KMS-11 (cell line): Measurements from ENCODE around the gene SULT1A2.
"Not testable (repeated sequence)": the region's sequence is repeated elsewhere in the genome, so short reads cannot be mapped to it uniquely, and the experiment has no call there.

Experiments used
- H2AFZ ChIP-seq: fragments of 200-600 bp; sonication (generic); 2 replicates; pipeline ENCODE4 v1.6.1; 2016; ENCODE audit warnings: antibody characterized with exemption, mixed run types, low read depth
- H3K27ac ChIP-seq: fragments of 200-600 bp; sonication (generic); 2 replicates; pipeline ENCODE4 v1.6.1; 2016; ENCODE audit warnings: mild to moderate bottlenecking, mixed run types
- H3K27me3 ChIP-seq: fragments of 200-600 bp; sonication (generic); 2 replicates; pipeline ENCODE4 v1.6.1; 2017; ENCODE audit warnings: mild to moderate bottlenecking, low read depth, mixed run types, moderate library complexity; ENCODE audit not compliant: insufficient read depth
- H3K36me3 ChIP-seq: fragments of 200-600 bp; sonication (generic); 2 replicates; pipeline ENCODE4 v1.6.1; 2017; ENCODE audit warnings: mild to moderate bottlenecking, mixed run types; ENCODE audit not compliant: insufficient read depth
- H3K4me1 ChIP-seq: fragments of 200-600 bp; sonication (generic); 2 replicates; pipeline ENCODE4 v1.6.1; 2016; ENCODE audit warnings: mild to moderate bottlenecking, low read depth, mixed run types; ENCODE audit not compliant: poor library complexity, severe bottlenecking
- H3K4me2 ChIP-seq: fragments of 200-600 bp; sonication (generic); 2 replicates; pipeline ENCODE4 v1.7.0; 2016; ENCODE audit warnings: mild to moderate bottlenecking, mixed run types
- H3K4me3 ChIP-seq: fragments of 200-600 bp; sonication (generic); IDR thresholded peaks from 2 replicates; pipeline ENCODE4 v1.6.1; 2017; ENCODE audit warnings: low read depth, low read length, mixed read lengths; ENCODE audit not compliant: insufficient read depth
- H3K79me2 ChIP-seq: fragments of 200-600 bp; sonication (generic); 2 replicates; pipeline ENCODE4 v1.6.1; 2016; ENCODE audit warnings: low read depth, mixed run types; ENCODE audit not compliant: insufficient read depth
- H3K9ac ChIP-seq: fragments of 200-600 bp; sonication (generic); 2 replicates; pipeline ENCODE4 v1.6.1; 2016; ENCODE audit warnings: mild to moderate bottlenecking, mixed run types
- H4K20me1 ChIP-seq: fragments of 200-600 bp; sonication (generic); 2 replicates; pipeline ENCODE4 v1.6.1; 2016; ENCODE audit warnings: mild to moderate bottlenecking, mixed run types; ENCODE audit not compliant: insufficient read depth
- TF ChIP-seq, protein P1 (sequence below): fragments of 200-600 bp; sonication (generic); conservative IDR thresholded peaks from 2 replicates; pipeline ENCODE4 v1.6.1; 2017; ENCODE audit warnings: low read depth, mild to moderate bottlenecking, antibody characterized with exemption, low read length, moderate library complexity, mixed read lengths

Gene SULT1A2

DNA sequence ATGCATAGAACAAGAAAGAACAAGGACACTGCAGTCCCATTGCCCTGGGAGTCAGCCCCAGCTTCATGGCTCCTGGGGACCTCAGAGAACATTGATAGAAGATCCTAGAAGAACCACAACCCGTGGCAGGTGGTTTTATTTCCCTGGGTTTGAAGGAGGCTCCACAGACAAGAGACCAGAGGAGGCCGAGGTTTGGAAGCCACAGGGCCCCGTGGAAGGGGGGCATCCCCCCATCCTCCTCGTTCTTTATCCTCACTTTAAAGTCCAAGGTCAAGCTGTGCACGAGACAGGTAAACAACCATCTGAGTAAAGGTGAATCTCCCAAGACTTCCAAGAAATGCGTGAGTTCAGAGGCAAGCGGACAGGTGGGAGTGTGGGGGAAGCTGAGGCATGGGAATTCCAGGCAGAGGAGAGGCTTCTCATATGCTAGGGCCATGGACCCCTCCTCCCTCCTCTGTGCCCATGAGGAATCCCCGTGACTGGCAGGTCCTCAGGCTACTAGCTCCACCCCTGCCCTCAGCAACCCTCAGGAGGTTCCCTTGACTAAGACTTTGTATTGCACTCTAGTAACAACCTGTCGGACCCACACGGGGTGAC, 13.8 kb upstream of the SULT1A2 start:
- Histone ChIP-seq H3K4me3 (no peak overlapping the region), H3K36me3 (no peaks in the 10 kb centered on the region), H3K27ac (no peak overlapping the region), H2AFZ (no peak overlapping the region), H3K9ac (no peak overlapping the region), H3K4me1 (no peaks in the 10 kb centered on the region), H3K27me3 (no peaks in the 10 kb centered on the region), H3K79me2 (no peaks in the 10 kb centered on the region), H3K4me2 (no peak overlapping the region), H4K20me1 (no peaks in the 10 kb centered on the region)
- TF ChIP-seq, protein P1, sequence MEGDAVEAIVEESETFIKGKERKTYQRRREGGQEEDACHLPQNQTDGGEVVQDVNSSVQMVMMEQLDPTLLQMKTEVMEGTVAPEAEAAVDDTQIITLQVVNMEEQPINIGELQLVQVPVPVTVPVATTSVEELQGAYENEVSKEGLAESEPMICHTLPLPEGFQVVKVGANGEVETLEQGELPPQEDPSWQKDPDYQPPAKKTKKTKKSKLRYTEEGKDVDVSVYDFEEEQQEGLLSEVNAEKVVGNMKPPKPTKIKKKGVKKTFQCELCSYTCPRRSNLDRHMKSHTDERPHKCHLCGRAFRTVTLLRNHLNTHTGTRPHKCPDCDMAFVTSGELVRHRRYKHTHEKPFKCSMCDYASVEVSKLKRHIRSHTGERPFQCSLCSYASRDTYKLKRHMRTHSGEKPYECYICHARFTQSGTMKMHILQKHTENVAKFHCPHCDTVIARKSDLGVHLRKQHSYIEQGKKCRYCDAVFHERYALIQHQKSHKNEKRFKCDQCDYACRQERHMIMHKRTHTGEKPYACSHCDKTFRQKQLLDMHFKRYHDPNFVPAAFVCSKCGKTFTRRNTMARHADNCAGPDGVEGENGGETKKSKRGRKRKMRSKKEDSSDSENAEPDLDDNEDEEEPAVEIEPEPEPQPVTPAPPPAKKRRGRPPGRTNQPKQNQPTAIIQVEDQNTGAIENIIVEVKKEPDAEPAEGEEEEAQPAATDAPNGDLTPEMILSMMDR: no peak

DNA sequence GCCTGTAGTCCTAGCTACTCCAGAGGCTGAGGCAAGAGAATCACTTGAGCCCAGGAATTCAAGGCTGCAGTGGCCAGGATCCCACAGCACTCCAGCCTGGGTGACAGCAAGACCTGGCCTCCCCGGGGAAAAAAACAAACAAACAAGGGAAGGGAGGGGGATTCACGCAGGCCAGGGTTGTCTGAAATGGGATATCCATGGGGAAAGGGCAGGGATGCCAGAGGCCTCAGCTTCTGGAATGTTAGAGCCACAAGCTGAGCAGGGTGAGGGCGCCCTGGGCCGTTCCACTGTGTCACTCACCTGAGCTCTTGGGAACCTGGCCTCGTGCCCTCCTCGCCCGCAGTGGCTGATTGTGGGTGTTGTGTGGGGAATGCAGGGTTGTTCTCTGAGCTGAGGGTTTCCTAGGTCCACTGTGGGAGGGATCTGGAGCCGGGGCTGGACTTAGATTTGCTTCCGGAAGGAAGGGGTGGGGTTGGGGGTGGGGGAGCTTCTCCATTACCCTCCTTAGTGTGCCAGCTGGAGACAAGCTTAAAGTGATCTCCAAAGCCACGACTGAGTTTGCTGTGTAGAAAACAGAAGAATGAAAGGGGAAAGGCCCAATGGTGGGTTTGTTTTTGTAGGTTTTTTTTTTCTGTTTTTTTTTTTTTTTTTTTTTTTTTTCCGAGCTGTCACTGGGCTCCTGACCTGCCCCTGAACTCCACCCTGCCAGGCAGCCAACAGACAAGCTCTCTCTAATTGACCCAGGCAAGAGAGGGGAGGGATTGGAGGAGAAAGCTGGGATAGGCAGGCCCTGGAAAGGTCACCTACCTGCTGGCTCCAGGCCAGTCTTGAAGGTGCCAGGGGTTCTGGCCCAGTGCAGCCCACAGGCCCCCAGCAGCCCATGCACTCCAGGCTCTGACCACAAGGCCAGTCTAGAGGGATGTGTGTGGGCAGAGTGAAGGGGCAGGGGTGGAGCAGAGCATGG, 13.1 kb upstream of the SULT1A2 start, which contains the start of gene SULT1A1:
SULT1A1 (minus strand) TSS at position 414 of the 964 bp plus-strand sequence. CDS start 1,189 bp downstream, outside the sequence.
- no peaks in the 10 kb centered on the region for H4K20me1 ChIP-seq
- no peak within 1 kb of the TSS for H2AFZ ChIP-seq
- H3K9ac ChIP-seq: no peak within 1 kb of the TSS
- H3K27me3 ChIP-seq: no peaks in the 10 kb centered on the region
- no peaks in the 10 kb centered on the region for H3K79me2 ChIP-seq
- H3K4me2 ChIP-seq: no peak within 1 kb of the TSS
- H3K4me3 ChIP-seq: no peak within 1 kb of the TSS
- TF ChIP-seq, protein P1: no peak
- no peak within 1 kb of the TSS for H3K27ac ChIP-seq
- H3K4me1 ChIP-seq: no peaks in the 10 kb centered on the region
- H3K36me3 ChIP-seq: no peaks in the 10 kb centered on the region

DNA sequence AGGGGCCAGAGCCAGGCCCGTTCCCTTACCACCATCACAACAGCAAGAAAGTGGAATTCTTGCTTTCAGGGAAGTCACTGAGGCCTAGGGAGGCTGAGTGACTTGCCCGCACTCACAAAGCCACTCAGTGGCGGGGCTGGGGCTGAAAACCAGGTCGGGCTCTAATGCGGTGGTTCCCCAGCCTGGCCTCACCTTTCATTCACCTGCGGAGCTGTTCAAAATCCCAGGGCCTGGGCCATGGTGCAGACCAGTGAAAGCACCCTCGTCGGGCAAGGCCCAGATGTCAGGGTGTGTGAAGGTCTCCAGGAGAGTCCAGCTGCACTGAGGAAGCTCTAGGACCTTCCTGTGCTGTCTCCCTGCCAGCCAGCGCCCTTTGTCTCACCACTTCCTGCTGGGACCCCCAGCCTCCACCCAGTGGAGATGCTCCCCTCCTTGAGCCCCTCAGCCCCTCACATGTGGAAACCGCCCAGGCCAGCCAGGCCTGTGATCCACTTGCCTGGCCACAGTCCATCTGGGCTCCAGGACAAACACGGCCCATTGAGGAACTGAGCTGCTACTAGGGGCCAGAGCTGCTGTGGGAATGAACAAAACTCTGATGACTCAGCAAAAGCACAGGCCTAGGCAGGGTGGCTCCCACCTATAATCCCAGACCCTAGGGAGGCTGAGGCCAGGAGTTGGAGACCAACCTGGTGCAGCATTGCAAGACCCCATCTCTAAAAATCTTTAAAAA, 12.2 kb upstream of the SULT1A2 start:
- H3K4me1 ChIP-seq, H3K36me3 ChIP-seq, H3K9ac ChIP-seq, H3K4me2 ChIP-seq, H3K4me3 ChIP-seq, H2AFZ ChIP-seq, H3K27ac ChIP-seq, H3K27me3 ChIP-seq, H3K79me2 ChIP-seq, H4K20me1 ChIP-seq: not testable (repeated sequence)

DNA sequence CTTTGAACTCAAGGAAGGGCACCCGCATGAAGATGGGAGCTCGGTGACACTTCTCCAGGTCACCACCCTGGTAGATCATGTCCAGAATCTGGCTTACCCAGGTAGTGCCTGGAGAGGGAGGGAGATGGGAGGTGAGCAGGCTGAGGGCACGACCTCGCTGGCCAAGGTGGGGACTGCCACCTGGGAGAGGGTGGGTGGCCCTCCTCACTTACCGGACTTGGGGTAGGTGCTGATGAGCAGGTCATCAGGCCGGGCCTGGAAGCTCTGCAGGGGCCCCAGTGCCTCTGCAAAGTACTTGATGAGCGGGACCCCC, 11.6 kb upstream of the SULT1A2 start:
- H2AFZ ChIP-seq, H3K79me2 ChIP-seq, H3K4me3 ChIP-seq, H4K20me1 ChIP-seq, H3K4me2 ChIP-seq, H3K9ac ChIP-seq, H3K27ac ChIP-seq, H3K27me3 ChIP-seq, H3K4me1 ChIP-seq, H3K36me3 ChIP-seq: not testable (repeated sequence)

DNA sequence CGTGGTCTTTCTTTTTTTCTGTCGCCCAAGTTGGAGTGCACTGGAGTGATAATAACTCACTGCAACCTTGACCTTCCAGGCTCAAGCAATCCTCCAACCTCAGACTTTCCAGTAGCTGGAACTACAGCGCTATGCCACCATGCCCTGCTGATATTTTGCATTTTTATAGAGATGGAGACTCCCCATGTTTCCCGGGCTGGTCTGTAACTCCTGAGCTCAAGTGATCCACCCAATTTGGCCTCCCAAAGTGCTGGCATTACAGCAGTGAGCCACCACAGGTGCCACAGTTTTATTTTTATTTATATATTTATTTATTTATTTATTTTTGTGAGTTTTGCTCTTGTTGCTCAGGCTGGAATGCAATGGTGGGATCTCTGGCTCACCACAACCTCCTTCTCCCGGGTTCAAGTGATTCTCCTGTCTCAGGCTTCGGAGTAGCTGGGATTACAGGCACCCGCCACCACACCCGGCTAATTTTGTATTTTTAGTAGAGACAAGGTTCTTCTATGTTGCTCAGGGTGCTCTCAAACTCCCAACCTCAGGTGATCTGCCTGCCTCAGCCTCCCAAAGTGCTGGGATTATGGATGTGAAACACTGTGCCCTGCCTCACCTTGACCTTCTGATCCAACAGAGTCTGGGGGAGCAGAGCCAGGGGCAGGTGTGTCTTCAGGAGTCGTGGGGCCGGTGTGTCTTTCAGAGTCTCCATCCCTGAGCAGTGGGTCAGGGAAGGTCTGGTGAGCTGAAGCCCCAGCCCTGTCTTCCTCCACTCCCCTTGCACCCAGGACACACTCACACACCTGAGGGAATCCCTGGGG, 11.0 kb upstream of the SULT1A2 start:
- H3K9ac ChIP-seq, H2AFZ ChIP-seq, H3K27ac ChIP-seq, H3K27me3 ChIP-seq, H3K4me3 ChIP-seq, H3K4me1 ChIP-seq, H3K36me3 ChIP-seq, H4K20me1 ChIP-seq, H3K79me2 ChIP-seq, H3K4me2 ChIP-seq: not testable (repeated sequence)
